ENCODE data around the gene MAPKAPK2. TPM values are rescaled to one million over a fixed set of nuclear protein-coding genes. Genes with fewer than 3 reads are reported as not detected.
"Not testable (repeated sequence)": the region's sequence is repeated elsewhere in the genome, so short reads cannot be mapped to it uniquely, and the experiment has no call there.

Gene MAPKAPK2
- total RNA-seq, 1 donor from 2014 or later = 98.5 TPM

GRCh38 chr1:206737729-206738201, 53.1 kb downstream of the MAPKAPK2 start:
- intact Hi-C loops (cut with micrococcal nuclease) = loop anchor here (2.0 kb wide), 1 partner anchor 19 kb away; no protein-coding TSS in a partner anchor

GRCh38 chr1:206738370-206739366, 54.0 kb downstream of the MAPKAPK2 start:
- intact Hi-C loops (cut with micrococcal nuclease) = loop anchor here (1.0 kb wide), 4 partner anchors 28 to 70 kb away; no protein-coding TSS in a partner anchor

- intact Hi-C loops (cut with micrococcal nuclease) = loop anchor here (1.0 kb wide), 4 partner anchors 27 to 69 kb away; no protein-coding TSS in a partner anchor
Measured at GRCh38 chr1:206739411-206740076, 54.8 kb downstream of the MAPKAPK2 start.

GRCh38 chr1:206741142-206741701, 56.5 kb downstream of the MAPKAPK2 start:
- intact Hi-C loops (cut with micrococcal nuclease) = no loop called here

GRCh38 chr1:206742719-206743383, 58.1 kb downstream of the MAPKAPK2 start:
- intact Hi-C loops (cut with micrococcal nuclease) = no loop called here

- intact Hi-C loops (cut with micrococcal nuclease) = no loop called here
Measured at GRCh38 chr1:206744683-206745082, 60.0 kb downstream of the MAPKAPK2 start.

GRCh38 chr1:206745301-206745700, 60.6 kb downstream of the MAPKAPK2 start:
- intact Hi-C loops (cut with micrococcal nuclease) = no loop called here

- intact Hi-C loops (cut with micrococcal nuclease) = no loop called here
Measured at GRCh38 chr1:206748348-206749030, 63.8 kb downstream of the MAPKAPK2 start.

- intact Hi-C loops (cut with micrococcal nuclease) = no loop called here
Measured at GRCh38 chr1:206751891-206752290, 67.2 kb downstream of the MAPKAPK2 start.

- intact Hi-C loops (cut with micrococcal nuclease) = no loop called here
Measured at GRCh38 chr1:206752481-206752880, 67.8 kb downstream of the MAPKAPK2 start.

GRCh38 chr1:206753141-206753540, 68.4 kb downstream of the MAPKAPK2 start:
- intact Hi-C loops (cut with micrococcal nuclease) = no loop called here

- intact Hi-C loops (cut with micrococcal nuclease) = no loop called here
Measured at GRCh38 chr1:206754011-206754410, 69.3 kb downstream of the MAPKAPK2 start.

GRCh38 chr1:206757524-206758266, 73.0 kb downstream of the MAPKAPK2 start:
- intact Hi-C loops (cut with micrococcal nuclease) = loop anchor here (1.0 to 2.0 kb wide), 3 partner anchors 21 to 46 kb away; no protein-coding TSS in a partner anchor

- intact Hi-C loops (cut with micrococcal nuclease) = no loop called here
Measured at GRCh38 chr1:206760590-206760989, 75.9 kb downstream of the MAPKAPK2 start.

GRCh38 chr1:206761159-206761768, 76.6 kb downstream of the MAPKAPK2 start:
- intact Hi-C loops (cut with micrococcal nuclease) = no loop called here

- intact Hi-C loops (cut with micrococcal nuclease) = not testable (repeated sequence)
Measured at GRCh38 chr1:206762741-206763364, 78.1 kb downstream of the MAPKAPK2 start.

GRCh38 chr1:206765771-206766170, 81.1 kb downstream of the MAPKAPK2 start:
- intact Hi-C loops (cut with micrococcal nuclease) = loop anchor here (1.0 kb wide), 1 partner anchor 26 kb away; no protein-coding TSS in a partner anchor

GRCh38 chr1:206766251-206766856, 81.6 kb downstream of the MAPKAPK2 start:
- intact Hi-C loops (cut with micrococcal nuclease) = loop anchor here (1.0 kb wide), 1 partner anchor 27 kb away; no protein-coding TSS in a partner anchor
